GM12878 (cell line): Measurements from ENCODE around the gene CSTF1. TPM values are rescaled to one million over a fixed set of nuclear protein-coding genes. Genes with fewer than 3 reads are reported as not detected.

ENCODE experiments used
- ATAC-seq: fragments of 200-7000 bp; cut with Tn5 transposase; 3 replicates; pipeline ENCODE4 v1.9.1; 2020; ENCODE audit warnings: mild to moderate bottlenecking, moderate library complexity
- BruUV-seq: library from RNA; stranded (reverse); fragments of 400-500 nt; replicated peaks from 2 replicates; lab custom pipeline; 2021; lab: Mats Ljungman, UMichigan
- CTCF ChIA-PET: fragments of 300-600 bp; sonication (Branson Sonifier 250); formaldehyde crosslinking; extraction: SDS; loops from one replicate; lab custom pipeline; 2021; ENCODE audit warnings: inconsistent platforms; lab: Yijun Ruan, JAX
- POLR2A ChIA-PET: fragments of 350-600 bp; formaldehyde crosslinking; extraction: SDS; loops from one replicate; lab custom pipeline; 2021; ENCODE audit warnings: inconsistent platforms; lab: Charles Lee
- RAD21 ChIA-PET: fragments of 300-600 bp; sonication (Branson Sonifier 250); formaldehyde crosslinking; loops from one replicate; lab custom pipeline; 2023; ENCODE audit warnings: antibody characterized with exemption; ENCODE audit not compliant: unreplicated experiment; lab: Charles Lee
- SMC1A ChIA-PET: fragments of 300-600 bp; sonication (Branson Sonifier 250); formaldehyde crosslinking; loops from one replicate; lab custom pipeline; 2023; ENCODE audit not compliant: unreplicated experiment, uncharacterized antibody; lab: Charles Lee
- DNase-seq: peaks from one replicate; pipeline ENCODE4 v3.0.0-alpha.2; 2011; ENCODE audit warnings: low read depth, low spot score
- FAIRE-seq: peaks from 3 replicates; lab custom pipeline; 2011; peaks lifted over from hg19 to GRCh38; lab: Jason Lieb, UNC
- H2AFZ ChIP-seq: 2 replicates; pipeline ENCODE4 v1.6.0; 2011; ENCODE audit warnings: low read depth, low read length, control low read depth; ENCODE audit not compliant: control insufficient read depth
- H3K27ac ChIP-seq: 2 replicates; pipeline ENCODE4 v1.5.1; 2011; ENCODE audit warnings: control low read depth; ENCODE audit not compliant: control insufficient read depth, insufficient read depth
- H3K27me3 ChIP-seq, 2 experiments: replicated peaks in 1 of 2; 2 replicates each; pipeline versions ENCODE4 v1.6.0 to v1.6.1; 2011; ENCODE audit warnings: low read length in 1 of 2; ENCODE audit not compliant: control insufficient read depth in 2 of 2, insufficient read depth in 2 of 2
- H3K36me3 ChIP-seq, 2 experiments: 2 replicates each; pipeline ENCODE4 v1.5.1; 2011; ENCODE audit warnings: low read length in 1 of 2; ENCODE audit not compliant: control insufficient read depth in 2 of 2, insufficient read depth in 2 of 2
- H3K4me1 ChIP-seq: 2 replicates; pipeline ENCODE4 v1.6.1; 2011; ENCODE audit warnings: mild to moderate bottlenecking, low read length, moderate library complexity, mixed read lengths; ENCODE audit not compliant: control insufficient read depth, insufficient read depth
- H3K4me2 ChIP-seq: 2 replicates; pipeline ENCODE4 v1.6.0; 2011; ENCODE audit warnings: control low read depth; ENCODE audit not compliant: control insufficient read depth, insufficient read depth
- H3K4me3 ChIP-seq: fragments of 200-600 bp; sonication (generic); 2 replicates; pipeline ENCODE4 v1.5.1; 2016
- H3K79me2 ChIP-seq: 2 replicates; pipeline ENCODE4 v1.6.0; 2011; ENCODE audit warnings: low read length; ENCODE audit not compliant: control insufficient read depth, insufficient read depth
- H3K9ac ChIP-seq: 2 replicates; pipeline ENCODE4 v1.8.0; 2011; ENCODE audit warnings: low read length, control low read depth, mixed read lengths; ENCODE audit not compliant: control insufficient read depth, insufficient read depth
- H3K9me3 ChIP-seq: replicated peaks from 3 replicates; pipeline ENCODE4 v1.5.1; 2011; ENCODE audit warnings: mild to moderate bottlenecking, low read length; ENCODE audit not compliant: control insufficient read depth, insufficient read depth
- H4K20me1 ChIP-seq: 2 replicates; pipeline ENCODE4 v1.6.0; 2011; ENCODE audit not compliant: control insufficient read depth, insufficient read depth
- ATF7 ChIP-seq: fragments of 450-650 bp; IDR thresholded peaks from 2 replicates; pipeline ENCODE4 v1.6.1; 2016; ENCODE audit warnings: low read depth, mild to moderate bottlenecking
- CHD2 ChIP-seq: IDR thresholded peaks from 2 replicates; pipeline ENCODE4 v1.6.1; 2011; ENCODE audit warnings: low read depth, low read length, improper control_type of control experiment, borderline replicate concordance
- E2F8 ChIP-seq: fragments of 450-650 bp; IDR thresholded peaks from 2 replicates; pipeline ENCODE4 v1.6.1; 2018; ENCODE audit warnings: mild to moderate bottlenecking, low read depth, moderate library complexity; ENCODE audit not compliant: partially characterized antibody
- FOXK2 ChIP-seq: fragments of 450-650 bp; IDR thresholded peaks from 2 replicates; pipeline ENCODE4 v1.6.1; 2017; ENCODE audit warnings: mild to moderate bottlenecking, moderate library complexity
- IKZF1 ChIP-seq: fragments of 450-650 bp; conservative IDR thresholded peaks from 2 replicates; pipeline ENCODE4 v1.6.1; 2017; ENCODE audit warnings: antibody characterized with exemption, mild to moderate bottlenecking
- JUND ChIP-seq: IDR thresholded peaks from 2 replicates; pipeline ENCODE4 v1.6.1; 2012; ENCODE audit warnings: low read depth, mild to moderate bottlenecking, low read length, improper control_type of control experiment, moderate library complexity
- MEF2A ChIP-seq: IDR thresholded peaks from 2 replicates; pipeline ENCODE4 v1.6.1; 2011; ENCODE audit warnings: low read depth, mild to moderate bottlenecking, low read length, moderate library complexity; ENCODE audit not compliant: insufficient read depth
- PML ChIP-seq: IDR thresholded peaks from 2 replicates; pipeline ENCODE4 v1.6.1; 2012; ENCODE audit warnings: low read length, inconsistent platforms
- POLR2AphosphoS2 ChIP-seq: IDR thresholded peaks from 2 replicates; pipeline ENCODE4 v1.6.1; 2011; ENCODE audit warnings: low read depth, mild to moderate bottlenecking, low read length, improper control_type of control experiment, moderate library complexity
- SP1 ChIP-seq: IDR thresholded peaks from one replicate; pipeline ENCODE4 v1.6.1; 2011; ENCODE audit warnings: low read depth, low read length
- WGBS: methylation state at CpG from one replicate; pipeline ENCODE4 v1.1.6; 2016; ENCODE audit warnings: low lambda C conversion rate; ENCODE audit not compliant: insufficient replicate concordance, insufficient coverage; ENCODE audit errors: missing lambda C conversion rate; 5-methylcytosine and 5-hydroxymethylcytosine counted together
- in situ Hi-C: fragments of 300-500 bp; cut with MboI; formaldehyde crosslinking; loops from 9 replicates; pipeline ENCODE4 v1.14.3; 2018; ENCODE audit warnings: mixed read lengths
- intact Hi-C: fragments of 100-400 bp; cut with micrococcal nuclease; formaldehyde crosslinking; loops from one replicate; pipeline ENCODE4 v1.14.2; 2022; ENCODE audit not compliant: unreplicated experiment
- polyA plus RNA-seq, 11 experiments: library from polyadenylated mRNA; depleted of rRNA in 4 of 11; unstranded in 6 of 11; stranded (reverse) in 5 of 11; fragments of >200 nt; fragmentation: Nextera tagmentation in 4 of 11; fragmentation: Illumina TruSeq in 1 of 11; extraction: Ambion mirVana in 4 of 11; extraction: Trizol in 1 of 11; gene quantifications; 1 replicate in 1 of 11; 2 replicates in 10 of 11; pipeline versions ENCODE4 v1.2.1 to v1.2.3, GENCODE V29; 2011 to 2016; ENCODE audit warnings: inconsistent platforms in 2 of 11, missing spikeins in 2 of 11, low read depth in 1 of 11
- total RNA-seq, 4 experiments: library from RNA; depleted of rRNA in 3 of 4; stranded (reverse); fragments of >200 nt in 3 of 4; fragmentation: Illumina TruSeq in 1 of 4; extraction: Trizol in 1 of 4; gene quantifications; 2 replicates each; pipeline versions ENCODE4 v1.2.1 to v1.2.3, GENCODE V29; 2013 to 2021

CSTF1 gene
- total and polyA plus RNA-seq, 10 of the 15 experiments (the other 5 are each of a cell fraction or from before 2014, with no cell fraction given) = 41.8 to 89.1 (median 50.1) TPM

- Histone ChIP-seq H4K20me1 (no peaks in the 10 kb centered on the region), H3K4me3 (no peak overlapping the region), H3K9ac (no peak overlapping the region), H3K4me2 (no peak overlapping the region), H3K27me3 (no peaks in the 10 kb centered on the region), H2AFZ (no peak overlapping the region), H3K79me2 (no peaks in the 10 kb centered on the region), H3K36me3 (no peaks in the 10 kb centered on the region), H3K4me1 (peaks cover 10% of the 10 kb centered on the region), H3K9me3 (no peaks in the 10 kb centered on the region), H3K27ac (no peak overlapping the region)
- no peak for TF ChIP-seq MEF2A
- TF ChIP-seq IKZF1 = no peak
- TF ChIP-seq CHD2 = no peak
- TF ChIP-seq JUND = no peak
- no peak for TF ChIP-seq ATF7
- TF ChIP-seq FOXK2 = no peak
- TF ChIP-seq POLR2AphosphoS2 = no peak
- no peak for TF ChIP-seq E2F8
- no peak for TF ChIP-seq SP1
- no peak for TF ChIP-seq PML
- ChIA-PET CTCF (no interaction called here), POLR2A (interaction anchor here (0.7 kb wide), 1 partner anchor 38 kb away, joined by 4 read pairs; no protein-coding TSS in a partner anchor), RAD21 (no interaction called here), SMC1A (interaction anchor here (0.7 to 2.0 kb wide), 4 partner anchors 9 to 23 kb away, joined by 3 to 6 read pairs (median 4); partner anchors contain the start of gene CASS4)
- BruUV-seq = no TSS peak
- in situ Hi-C loops = no loop called here
- intact Hi-C loops = no loop called here
- DNase-seq = no peak
- no peak for ATAC-seq
- FAIRE-seq = no peak
- WGBS = 62% methylated on average over 5 of the region's 5 CpGs
Measured at GRCh38 chr20:56428410-56428809, 36.0 kb downstream of the CSTF1 start.
